Activated T-cell treated with anti-CD3 and anti-CD28 coated beads, Interleukin-2, amount 50 U/mL, for 4 hours (primary cell): ENCODE data around the gene AURKA. TPM values are rescaled to one million over a fixed set of nuclear protein-coding genes. Genes with fewer than 3 reads are reported as not detected.
"Not testable (repeated sequence)": the region's sequence is repeated elsewhere in the genome, so short reads cannot be mapped to it uniquely, and the experiment has no call there.

Experiments used
- ATAC-seq, 2 donors: fragments of 200-7000 bp; cut with Tn5 transposase; one replicate each; pipeline ENCODE4 v1.10.0; 2021
- DNase-seq: peaks from one replicate; pipeline ENCODE4 v3.0.0-alpha.2; 2020
- H3K27me3 Mint-ChIP-seq: one replicate; pipeline ENCODE4 v1.8.0; 2021; ENCODE audit warnings: low read depth, mixed read lengths
- H3K36me3 Mint-ChIP-seq: one replicate; pipeline ENCODE4 v1.8.0; 2022; ENCODE audit warnings: mixed read lengths; ENCODE audit not compliant: insufficient read depth
- H3K4me1 Mint-ChIP-seq: one replicate; pipeline ENCODE4 v1.8.0; 2021; ENCODE audit warnings: low read depth, mixed read lengths
- H3K4me3 Mint-ChIP-seq: one replicate; pipeline ENCODE4 v1.8.0; 2021; ENCODE audit warnings: mild to moderate bottlenecking, moderate library complexity, mixed read lengths
- H3K9me3 Mint-ChIP-seq: one replicate; pipeline ENCODE4 v1.8.0; 2021; ENCODE audit warnings: mixed read lengths
- total RNA-seq, 3 donors: library from RNA; stranded (reverse); gene quantifications; one replicate each; pipeline ENCODE4 v1.2.1, GENCODE V29; 2021

The AURKA gene
- total RNA-seq, 3 donors from 2014 or later: 7.3 to 9.6 (median 9.0) TPM

- Mint-ChIP-seq H3K9me3 (no peaks in the 10 kb centered on the region), H3K27me3 (no peaks in the 10 kb centered on the region), H3K4me3 (peak overlapping the region; percentile 76), H3K4me1 (peaks cover 69% of the 10 kb centered on the region), H3K36me3 (peaks cover 9% of the 10 kb centered on the region)
- ATAC-seq (no peak), DNase-seq (no peak)
Observed at GRCh38 chr20:56412949-56413348, 20.9 kb upstream of the AURKA start.

- Mint-ChIP-seq H3K4me1 (peaks cover 64% of the 10 kb centered on the region), H3K27me3 (no peaks in the 10 kb centered on the region), H3K4me3 (peak overlapping the region; percentile 76), H3K36me3 (peaks cover 11% of the 10 kb centered on the region), H3K9me3 (no peaks in the 10 kb centered on the region)
- DNase-seq (no peak), ATAC-seq (no peak)
Observed at GRCh38 chr20:56412473-56412790, 20.4 kb upstream of the AURKA start.

- no peak for DNase-seq
- Mint-ChIP-seq H3K4me3 (peak within 1 kb of the TSS; percentile 76), H3K9me3 (no peaks in the 10 kb centered on the region), H3K27me3 (no peaks in the 10 kb centered on the region), H3K36me3 (peaks cover 13% of the 10 kb centered on the region), H3K4me1 (peaks cover 59% of the 10 kb centered on the region)
- ATAC-seq: peak; percentile 70 to 76
Observed at GRCh38 chr20:56411759-56412472, 19.9 kb upstream of the AURKA start, which contains the start of gene CASS4. CASS4 (plus strand) TSS chr20:56412260; CDS start chr20:56412459, 199 bp downstream.

GRCh38 chr20:56411287-56411686 lies 19.3 kb upstream of the AURKA start:
- H3K36me3 Mint-ChIP-seq: peaks cover 15% of the 10 kb centered on the region
- not testable (repeated sequence) for H3K27me3 Mint-ChIP-seq, DNase-seq, ATAC-seq, H3K9me3 Mint-ChIP-seq
- peaks cover 52% of the 10 kb centered on the region for H3K4me1 Mint-ChIP-seq
- peak overlapping the region; percentile 76 for H3K4me3 Mint-ChIP-seq

GRCh38 chr20:56409956-56410355 lies 17.9 kb upstream of the AURKA start:
- no peak for ATAC-seq
- no peaks in the 10 kb centered on the region for H3K27me3 Mint-ChIP-seq
- DNase-seq: no peak
- H3K4me1 Mint-ChIP-seq: peaks cover 45% of the 10 kb centered on the region
- H3K36me3 Mint-ChIP-seq: peaks cover 25% of the 10 kb centered on the region
- H3K9me3 Mint-ChIP-seq: no peaks in the 10 kb centered on the region
- H3K4me3 Mint-ChIP-seq: no peak overlapping the region

GRCh38 chr20:56409521-56409920 lies 17.5 kb upstream of the AURKA start:
- Mint-ChIP-seq H3K27me3 (no peaks in the 10 kb centered on the region), H3K4me3 (no peak overlapping the region), H3K36me3 (peaks cover 25% of the 10 kb centered on the region), H3K4me1 (peaks cover 41% of the 10 kb centered on the region), H3K9me3 (no peaks in the 10 kb centered on the region)
- DNase-seq: no peak
- ATAC-seq: no peak

- Mint-ChIP-seq H3K36me3 (peaks cover 33% of the 10 kb centered on the region), H3K4me3 (no peak overlapping the region), H3K27me3 (no peaks in the 10 kb centered on the region), H3K9me3 (no peaks in the 10 kb centered on the region), H3K4me1 (peaks cover 16% of the 10 kb centered on the region)
- ATAC-seq (no peak), DNase-seq (no peak)
Observed at GRCh38 chr20:56406910-56407309, 14.9 kb upstream of the AURKA start.

- H3K36me3 Mint-ChIP-seq: peaks cover 32% of the 10 kb centered on the region
- not testable (repeated sequence) for ATAC-seq, H3K9me3 Mint-ChIP-seq, H3K4me1 Mint-ChIP-seq, H3K27me3 Mint-ChIP-seq, H3K4me3 Mint-ChIP-seq, DNase-seq
Observed at GRCh38 chr20:56405356-56405755, 13.3 kb upstream of the AURKA start.

GRCh38 chr20:56403465-56403864 lies 11.4 kb upstream of the AURKA start:
- Mint-ChIP-seq H3K27me3 (no peaks in the 10 kb centered on the region), H3K9me3 (no peaks in the 10 kb centered on the region), H3K4me3 (no peak overlapping the region), H3K4me1 (peaks cover 10% of the 10 kb centered on the region), H3K36me3 (peaks cover 43% of the 10 kb centered on the region)
- no peak for ATAC-seq
- no peak for DNase-seq

GRCh38 chr20:56400001-56400640 lies 8.1 kb upstream of the AURKA start:
- Mint-ChIP-seq H3K4me3 (no peak overlapping the region), H3K36me3 (peaks cover 42% of the 10 kb centered on the region)

GRCh38 chr20:56395166-56395565 lies 3.2 kb upstream of the AURKA start:
- DNase-seq: no peak
- no peak overlapping the region for H3K4me3 Mint-ChIP-seq
- no peaks in the 10 kb centered on the region for H3K27me3 Mint-ChIP-seq
- peaks cover 30% of the 10 kb centered on the region for H3K4me1 Mint-ChIP-seq
- no peak for ATAC-seq
- no peaks in the 10 kb centered on the region for H3K9me3 Mint-ChIP-seq
- H3K36me3 Mint-ChIP-seq: peaks cover 32% of the 10 kb centered on the region

More at GRCh38 chr20:56400001-56400640, 8.1 kb upstream of the AURKA start:
- Mint-ChIP-seq H3K27me3 (no peaks in the 10 kb centered on the region), H3K9me3 (no peaks in the 10 kb centered on the region), H3K4me1 (peaks cover 7% of the 10 kb centered on the region)
- peak; percentile 63 for DNase-seq
- peak; percentile 65 to 73 for ATAC-seq

- ATAC-seq (no peak), DNase-seq (no peak)
- Mint-ChIP-seq H3K27me3 (no peaks in the 10 kb centered on the region), H3K4me1 (peaks cover 25% of the 10 kb centered on the region), H3K9me3 (no peaks in the 10 kb centered on the region), H3K4me3 (no peak overlapping the region), H3K36me3 (peaks cover 22% of the 10 kb centered on the region)
Observed at GRCh38 chr20:56393653-56394052, 1.6 kb upstream of the AURKA start.

GRCh38 chr20:56392881-56393482 lies 967 bp upstream of the AURKA start:
- H3K27me3 Mint-ChIP-seq: no peaks in the 10 kb centered on the region
- H3K4me1 Mint-ChIP-seq: peaks cover 25% of the 10 kb centered on the region
- DNase-seq: no peak
- H3K4me3 Mint-ChIP-seq: no peak overlapping the region
- peaks cover 22% of the 10 kb centered on the region for H3K36me3 Mint-ChIP-seq
- no peak for ATAC-seq
- no peaks in the 10 kb centered on the region for H3K9me3 Mint-ChIP-seq

- ATAC-seq: peak; percentile 54
- DNase-seq: no peak
- Mint-ChIP-seq H3K36me3 (peaks cover 15% of the 10 kb centered on the region), H3K4me1 (peaks cover 25% of the 10 kb centered on the region), H3K27me3 (no peaks in the 10 kb centered on the region), H3K4me3 (no peak overlapping the region), H3K9me3 (no peaks in the 10 kb centered on the region)
Observed at GRCh38 chr20:56391596-56392131, 351 bp downstream of the AURKA start.
